Immature natural killer cell (primary cell): ENCODE measurements around the gene SHMT1. TPM values are rescaled to one million over a fixed set of nuclear protein-coding genes. Genes with fewer than 3 reads are reported as not detected.
"Not testable (repeated sequence)": the region's sequence is repeated elsewhere in the genome, so short reads cannot be mapped to it uniquely, and the experiment has no call there.

Source experiments
- DNase-seq, 3 donors: peaks; one replicate each; pipeline ENCODE4 v3.0.0; 2022; ENCODE audit warnings: mixed read lengths in 1 of 3
- H3K27ac Mint-ChIP-seq, 6 donors: one replicate each; pipeline ENCODE4 v1.8.0; 2020; ENCODE audit warnings: mixed read lengths in 6 of 6, mild to moderate bottlenecking in 5 of 6, inconsistent platforms in 4 of 6, moderate library complexity in 3 of 6
- H3K27me3 Mint-ChIP-seq, 3 donors: one replicate each; pipeline ENCODE4 v1.8.0; 2020 to 2021; ENCODE audit warnings: low read depth in 3 of 3, mild to moderate bottlenecking in 3 of 3, mixed read lengths in 3 of 3, moderate library complexity in 3 of 3, inconsistent platforms in 1 of 3
- H3K36me3 Mint-ChIP-seq, 3 donors: one replicate each; pipeline ENCODE4 v1.8.0; 2020; ENCODE audit warnings: mixed read lengths in 3 of 3, inconsistent platforms in 2 of 3, mild to moderate bottlenecking in 2 of 3
- H3K4me1 Mint-ChIP-seq, 2 donors: one replicate each; pipeline ENCODE4 v1.8.0; 2020; ENCODE audit warnings: inconsistent platforms in 2 of 2, mild to moderate bottlenecking in 2 of 2, mixed read lengths in 2 of 2, moderate library complexity in 1 of 2
- H3K4me3 Mint-ChIP-seq, 5 donors: one replicate each; pipeline ENCODE4 v1.8.0; 2020; ENCODE audit warnings: mild to moderate bottlenecking in 5 of 5, mixed read lengths in 5 of 5, inconsistent platforms in 3 of 5, moderate library complexity in 3 of 5
- H3K9me3 Mint-ChIP-seq, 6 donors: one replicate each; pipeline ENCODE4 v1.8.0; 2020; ENCODE audit warnings: mild to moderate bottlenecking in 6 of 6, mixed read lengths in 6 of 6, inconsistent platforms in 4 of 6, moderate library complexity in 3 of 6
- polyA plus RNA-seq, 3 donors: library from polyadenylated mRNA; unstranded; fragments of 300-500 nt; fragmentation: Illumina TruSeq; gene quantifications; one replicate each; pipeline ENCODE4 v1.2.3, GENCODE V29; 2021

Gene SHMT1
- polyA plus RNA-seq, 3 donors from 2014 or later, result 16.0 to 38.8 (median 29.1) TPM

DNA sequence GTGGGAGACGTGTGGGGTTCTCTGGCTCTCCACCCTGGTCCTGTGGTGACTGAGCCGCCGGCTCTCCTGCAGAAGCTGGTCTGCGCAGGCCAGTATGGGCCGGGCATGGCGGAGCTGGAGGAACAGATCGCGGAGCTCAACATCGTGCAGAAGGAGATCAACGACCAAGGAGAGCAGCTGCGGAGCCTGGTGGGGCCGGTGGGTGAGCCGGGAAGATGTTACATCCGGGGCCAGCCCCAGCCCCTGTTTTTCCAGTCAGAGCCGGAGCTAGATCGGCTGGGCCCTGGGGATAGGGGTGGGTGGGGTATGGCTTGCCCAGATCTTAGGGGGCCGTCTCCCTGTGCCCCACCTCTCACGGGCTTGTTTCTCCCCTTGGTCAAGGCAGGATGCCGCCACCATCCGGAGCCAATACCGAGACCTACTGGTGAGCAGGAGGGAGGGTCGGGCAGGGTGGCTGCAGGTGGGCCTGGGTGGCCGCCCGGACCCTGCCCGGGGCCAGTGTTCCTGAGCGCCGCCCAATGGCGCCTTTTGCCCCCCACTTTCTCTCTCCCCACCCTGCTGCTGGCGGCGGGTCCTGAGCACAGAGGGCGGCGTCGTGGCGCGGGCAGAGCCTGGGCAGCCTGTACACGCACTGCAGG, 19.2 kb upstream of the SHMT1 start:
- Mint-ChIP-seq H3K4me1 (peaks cover 0 to 3% of the 10 kb centered on the region in 2 donors), H3K27me3 (peaks cover 0 to 3% (median 3%) of the 10 kb centered on the region in 3 donors), H3K36me3 (no peaks in the 10 kb centered on the region), H3K4me3 (no peak overlapping the region), H3K9me3 (no peaks in the 10 kb centered on the region), H3K27ac (no peak overlapping the region)
- no peak for DNase-seq

DNA sequence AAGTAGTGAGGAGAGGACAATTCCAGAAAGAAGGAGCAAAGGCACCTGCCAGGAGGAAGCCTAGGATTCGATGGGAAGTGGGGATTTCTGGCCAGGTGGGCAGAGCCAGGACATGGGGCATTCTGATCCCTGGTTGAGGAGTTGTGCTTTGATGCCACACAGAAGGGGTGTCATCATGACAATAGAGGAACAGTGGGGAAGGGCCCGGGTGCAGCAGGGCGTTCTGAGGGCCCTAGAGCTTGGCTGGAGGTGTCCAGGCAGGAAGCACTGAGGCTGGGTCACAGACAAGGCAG, 18.5 kb upstream of the SHMT1 start:
- Mint-ChIP-seq H3K27me3 (peaks cover 0 to 3% (median 3%) of the 10 kb centered on the region in 3 donors), H3K27ac (peak overlapping the region in 1 of 6 donors; percentile 25), H3K9me3 (no peaks in the 10 kb centered on the region), H3K4me3 (peak overlapping the region in 1 of 5 donors; percentile 53), H3K36me3 (no peaks in the 10 kb centered on the region), H3K4me1 (peaks cover 0 to 3% of the 10 kb centered on the region in 2 donors)
- DNase-seq, result no peak

DNA sequence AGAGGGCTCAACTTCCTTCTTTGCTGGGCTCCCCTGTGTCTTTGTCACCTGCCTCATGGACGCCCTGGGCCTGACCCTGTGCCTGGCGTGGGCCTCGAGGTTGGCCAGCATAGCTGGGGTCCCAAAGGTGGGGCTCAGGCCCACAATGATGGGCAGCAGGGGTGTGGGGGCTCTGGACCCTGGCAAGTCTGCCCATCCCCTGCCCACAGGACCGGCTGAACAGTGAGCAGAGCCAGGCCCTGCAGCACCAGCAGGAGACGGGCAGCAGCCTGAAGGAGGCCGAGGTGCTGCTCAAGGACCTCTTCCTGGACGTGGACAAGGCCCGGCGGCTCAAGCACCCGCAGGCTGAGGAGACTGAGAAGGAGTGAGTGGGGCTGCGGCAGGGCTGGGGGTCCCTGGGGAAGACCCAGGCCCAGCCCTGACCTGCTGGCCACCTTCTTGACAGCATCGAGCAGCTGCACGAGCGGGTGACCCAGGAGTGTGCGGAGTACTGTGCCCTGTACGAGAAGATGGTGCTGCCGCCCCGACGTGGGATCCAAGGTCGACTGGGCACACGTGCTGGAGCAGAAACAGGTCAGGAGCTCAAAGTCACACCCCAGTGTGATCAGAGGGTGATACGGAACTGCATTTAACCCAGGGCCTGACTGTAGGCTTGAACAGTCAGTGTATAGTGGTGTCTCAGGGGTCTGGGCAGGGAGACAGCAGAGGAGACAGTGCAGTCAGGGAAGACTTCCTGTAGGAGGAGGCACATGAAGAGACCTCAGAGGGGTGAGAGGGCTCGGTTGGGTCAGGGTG, 18.0 kb upstream of the SHMT1 start:
- Mint-ChIP-seq H3K9me3 (no peaks in the 10 kb centered on the region), H3K4me1 (peaks cover 0 to 3% of the 10 kb centered on the region in 2 donors), H3K36me3 (no peaks in the 10 kb centered on the region), H3K27ac (peak overlapping the region in 1 of 6 donors; percentile 25), H3K4me3 (no peak overlapping the region), H3K27me3 (peaks cover 0 to 3% (median 3%) of the 10 kb centered on the region in 3 donors)
- DNase-seq, result no peak

DNA sequence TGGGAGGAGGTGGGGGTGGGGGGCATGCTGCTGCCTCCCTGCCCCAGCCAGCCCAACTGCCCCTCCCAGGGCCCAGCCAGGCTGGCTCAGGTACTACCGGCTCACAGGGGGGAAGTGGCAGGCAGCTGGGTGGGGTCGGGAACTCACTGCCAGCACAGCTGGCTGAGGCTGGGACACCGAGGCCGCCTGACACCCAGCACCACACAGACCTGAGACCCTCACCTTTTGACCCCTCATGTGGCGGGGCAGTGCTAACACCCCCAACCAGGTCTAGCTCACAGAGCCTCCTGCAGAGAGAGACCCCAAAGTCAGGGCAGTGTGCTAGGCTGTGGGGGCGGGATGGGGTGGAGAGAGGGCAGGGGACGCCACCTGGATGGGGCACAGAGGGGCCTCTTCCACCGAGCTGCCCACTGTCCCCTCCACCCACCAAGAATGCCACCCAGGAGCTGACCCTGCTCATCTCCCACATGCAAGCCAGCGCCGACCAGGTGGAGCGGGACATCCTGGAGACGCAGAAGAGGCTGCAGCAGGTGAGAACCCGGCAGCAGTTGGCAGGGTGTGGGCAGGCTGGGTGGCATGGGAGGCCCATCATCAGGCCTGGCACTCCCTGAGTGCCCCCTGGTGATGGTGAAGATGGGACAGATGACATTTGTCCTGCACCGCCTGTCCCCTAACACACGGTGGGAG, 17.3 kb upstream of the SHMT1 start:
- no peak for DNase-seq

DNA sequence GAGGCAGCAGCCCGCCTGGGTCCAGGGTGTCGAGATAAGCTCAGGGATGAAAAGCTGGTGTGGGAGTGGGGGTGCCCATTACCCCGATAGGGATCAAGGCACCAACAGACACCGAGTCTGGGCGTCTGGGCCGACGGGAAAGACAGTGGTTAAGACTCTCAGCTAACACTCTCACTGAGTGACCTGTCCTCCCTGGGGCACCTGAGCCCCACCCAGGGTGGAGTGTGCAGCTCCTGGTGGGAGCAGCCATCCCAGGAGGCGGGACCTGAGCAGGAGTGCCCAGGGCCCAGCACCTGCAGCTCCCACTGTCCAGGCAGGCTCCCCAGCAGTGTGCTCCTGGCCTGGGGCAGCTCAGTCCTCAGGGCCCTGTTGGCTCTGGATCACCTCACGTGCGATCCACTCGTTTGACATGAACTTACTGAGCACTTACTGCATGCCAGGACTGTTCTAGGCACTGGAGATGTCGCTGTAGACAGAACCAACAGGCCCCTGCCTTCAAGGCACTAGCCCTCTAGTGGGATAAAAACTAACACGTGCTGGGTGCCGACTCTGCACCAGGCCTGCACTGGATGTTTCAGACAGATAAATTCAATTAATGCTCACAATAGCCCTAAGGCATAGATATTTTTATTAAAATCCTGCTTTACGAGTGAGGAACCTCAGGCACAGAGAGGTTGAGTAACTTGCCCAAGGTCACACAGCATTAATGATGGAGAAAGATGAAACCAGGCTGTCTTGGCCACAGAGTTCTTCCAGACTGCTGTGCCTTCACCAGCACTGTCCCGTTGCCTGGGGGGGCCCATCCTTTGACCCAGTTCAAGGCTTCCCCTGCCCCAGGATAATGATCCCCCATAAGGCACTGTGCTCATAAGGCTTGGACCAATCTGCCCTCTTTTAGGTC, 16.1 kb upstream of the SHMT1 start:
- Mint-ChIP-seq H3K4me3 (no peak overlapping the region), H3K27me3 (peaks cover 0 to 3% (median 3%) of the 10 kb centered on the region in 3 donors), H3K4me1 (peaks cover 0 to 3% of the 10 kb centered on the region in 2 donors), H3K27ac (no peak overlapping the region), H3K36me3 (no peaks in the 10 kb centered on the region), H3K9me3 (no peaks in the 10 kb centered on the region)
- DNase-seq, result no peak

More for the DNA sequence above, 17.3 kb upstream of the SHMT1 start:
- no peaks in the 10 kb centered on the region for H3K9me3 Mint-ChIP-seq
- H3K27me3 Mint-ChIP-seq, result peaks cover 0 to 3% (median 3%) of the 10 kb centered on the region in 3 donors
- H3K4me1 Mint-ChIP-seq, result peaks cover 0 to 3% of the 10 kb centered on the region in 2 donors
- no peaks in the 10 kb centered on the region for H3K36me3 Mint-ChIP-seq
- H3K4me3 Mint-ChIP-seq, result no peak overlapping the region
- no peak overlapping the region for H3K27ac Mint-ChIP-seq

DNA sequence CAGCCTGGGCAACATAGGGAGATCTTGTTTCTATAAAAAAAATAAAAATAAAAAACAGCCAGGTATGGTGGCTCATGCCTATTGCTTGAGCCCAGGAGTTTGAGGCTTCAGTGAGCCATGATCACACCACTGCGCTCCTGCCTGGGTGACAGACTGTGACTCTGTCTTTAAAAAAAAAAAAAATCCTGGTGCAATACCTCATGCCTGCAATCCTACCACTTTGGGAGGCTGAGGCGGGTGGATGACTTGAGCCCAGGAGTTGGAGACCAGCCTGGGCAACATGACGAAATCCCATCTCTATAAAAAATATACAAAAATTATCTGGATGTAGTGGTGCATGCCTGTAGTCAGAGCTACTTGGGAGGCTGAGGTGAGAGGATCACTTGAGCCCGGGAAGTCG, 15.3 kb upstream of the SHMT1 start:
- not testable (repeated sequence) for H3K4me1 Mint-ChIP-seq, H3K36me3 Mint-ChIP-seq, H3K27ac Mint-ChIP-seq, H3K4me3 Mint-ChIP-seq, H3K27me3 Mint-ChIP-seq, H3K9me3 Mint-ChIP-seq, DNase-seq

DNA sequence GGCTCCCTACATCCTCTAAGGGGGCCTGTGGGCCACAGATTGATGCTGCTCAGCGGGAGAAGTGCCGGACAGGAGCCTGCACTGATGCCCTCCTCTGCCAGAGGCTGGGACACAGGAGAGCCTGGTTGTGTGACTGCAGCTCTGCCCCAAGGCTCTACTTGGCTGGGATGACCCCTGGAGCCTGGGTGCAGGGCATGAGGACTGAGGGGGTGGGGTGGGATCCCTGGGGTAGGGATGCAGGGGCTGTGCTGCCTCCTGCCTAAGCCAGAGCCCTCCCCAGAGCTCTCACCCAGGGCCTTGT, 14.8 kb upstream of the SHMT1 start:
- Mint-ChIP-seq H3K9me3 (no peaks in the 10 kb centered on the region), H3K36me3 (no peaks in the 10 kb centered on the region), H3K4me3 (no peak overlapping the region), H3K27me3 (peaks cover 0 to 3% (median 3%) of the 10 kb centered on the region in 3 donors), H3K27ac (no peak overlapping the region), H3K4me1 (peaks cover 0 to 3% of the 10 kb centered on the region in 2 donors)
- no peak for DNase-seq

DNA sequence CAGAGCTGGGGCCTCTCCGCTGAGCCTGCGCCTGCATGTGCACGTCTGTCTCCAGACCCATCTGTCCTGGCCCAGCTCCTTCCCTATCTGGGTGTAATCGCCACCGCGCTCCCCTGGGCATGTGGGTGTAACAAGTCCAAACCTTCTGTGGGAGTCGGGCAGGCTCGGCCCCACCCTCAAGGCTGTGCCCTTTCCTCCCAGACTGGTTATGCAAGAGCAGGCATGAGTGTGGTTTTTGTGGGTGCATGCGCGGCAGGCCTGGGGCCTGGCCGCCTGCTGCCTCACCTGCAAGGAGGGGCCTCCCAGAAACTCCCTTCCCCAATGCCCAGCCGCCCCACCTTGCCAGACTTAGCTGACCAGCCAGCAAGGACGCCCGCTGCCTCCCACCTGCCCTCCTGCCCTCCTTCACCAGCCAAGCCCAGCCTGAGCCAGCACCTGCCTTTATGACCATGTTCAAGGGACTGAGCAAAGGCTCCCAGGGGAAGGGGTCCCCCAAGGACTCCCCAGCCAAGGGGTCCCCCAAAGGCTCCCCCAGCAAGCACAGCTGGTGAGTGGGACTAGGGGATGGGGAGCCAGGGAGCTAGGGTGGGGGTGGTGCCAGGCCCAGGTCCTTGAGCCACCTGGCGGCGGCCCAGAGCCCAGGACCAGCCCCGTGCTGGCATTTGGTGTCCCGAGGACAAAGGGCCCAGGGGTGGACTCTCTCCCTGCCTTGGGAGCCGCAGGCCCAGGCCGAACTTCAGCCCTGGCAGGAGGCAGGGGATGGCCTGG, 14.3 kb upstream of the SHMT1 start, which contains the start of gene EVPLL:
EVPLL (plus strand) TSS at position 342 of the 768 bp plus-strand sequence. CDS start 3,160 bp downstream, outside the sequence.
- Mint-ChIP-seq H3K27ac (no peak within 1 kb of the TSS), H3K27me3 (peaks cover under 1 to 3% (median 3%) of the 10 kb centered on the region in 3 donors), H3K9me3 (no peaks in the 10 kb centered on the region), H3K36me3 (no peaks in the 10 kb centered on the region), H3K4me3 (no peak within 1 kb of the TSS), H3K4me1 (peaks cover 0 to 3% of the 10 kb centered on the region in 2 donors)
- DNase-seq, result no peak

DNA sequence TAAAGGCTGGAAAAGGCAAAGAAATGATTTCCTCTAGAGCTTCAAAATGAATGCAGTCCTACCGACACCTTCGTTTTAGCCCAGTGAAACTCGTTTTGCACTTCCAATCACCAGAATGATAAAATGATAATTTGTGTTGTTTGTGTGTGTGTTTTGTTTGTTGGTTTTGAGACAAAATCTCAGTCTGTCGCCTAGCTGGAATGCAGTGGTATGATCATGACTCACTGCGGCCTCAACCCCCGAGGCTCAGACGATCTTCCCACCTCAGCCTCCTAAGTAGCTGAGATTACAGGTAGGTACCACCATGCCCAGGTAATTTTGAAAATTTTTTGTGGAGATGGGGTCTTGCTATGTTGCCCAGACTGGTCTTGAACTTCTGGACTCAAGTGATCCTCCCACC, 10.9 kb upstream of the SHMT1 start:
- Mint-ChIP-seq H3K27ac (no peak overlapping the region), H3K9me3 (no peaks in the 10 kb centered on the region), H3K4me3 (no peak overlapping the region)

DNA sequence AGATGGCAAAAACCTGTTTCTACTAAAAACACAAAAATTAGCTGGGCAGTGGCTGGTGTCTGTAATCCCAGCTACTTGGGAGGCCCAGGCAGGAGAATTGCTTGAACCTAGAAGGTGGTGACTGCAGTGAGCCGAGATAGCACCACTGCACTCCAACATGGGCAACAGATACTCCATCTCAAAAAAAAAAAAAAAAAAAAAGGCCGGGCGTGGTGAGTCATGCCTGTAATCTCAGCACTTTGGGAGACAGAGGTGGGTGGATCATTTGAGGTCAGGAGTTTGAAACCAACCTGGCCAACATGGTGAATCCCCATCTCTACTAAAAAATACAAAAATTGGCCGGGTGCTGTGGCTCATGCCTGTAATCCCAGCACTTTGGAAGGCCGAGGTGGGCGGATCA, 9.8 kb upstream of the SHMT1 start:
- H3K4me3 Mint-ChIP-seq, DNase-seq: not testable (repeated sequence)

More for the DNA sequence above, 10.9 kb upstream of the SHMT1 start:
- no peaks in the 10 kb centered on the region for H3K36me3 Mint-ChIP-seq
- peaks cover 0 to 8% (median 7%) of the 10 kb centered on the region in 3 donors for H3K27me3 Mint-ChIP-seq
- H3K4me1 Mint-ChIP-seq, result no peaks in the 10 kb centered on the region
- no peak for DNase-seq

DNA sequence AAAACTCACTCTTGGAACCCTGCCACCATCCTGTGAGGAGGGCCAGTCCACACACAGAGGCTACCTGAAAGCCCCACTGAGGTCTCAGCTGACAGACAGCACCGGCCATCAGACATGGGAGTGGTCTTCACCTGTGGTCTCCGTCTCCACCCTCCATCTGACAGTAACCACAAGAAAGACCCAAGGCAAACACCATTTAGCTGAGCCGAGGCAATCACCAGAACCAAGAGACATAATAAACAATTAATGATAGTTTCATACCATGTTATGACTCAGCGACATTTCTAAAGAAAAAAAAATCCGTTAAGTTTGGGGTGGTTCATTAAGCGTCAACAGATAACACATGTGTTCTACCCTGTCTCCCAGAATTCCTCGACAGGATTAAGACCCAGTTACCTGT, 8.1 kb upstream of the SHMT1 start:
- no peak for DNase-seq
- Mint-ChIP-seq H3K4me1 (no peaks in the 10 kb centered on the region), H3K36me3 (peaks cover 0 to 3% (median 0%) of the 10 kb centered on the region in 3 donors), H3K27ac (no peak overlapping the region), H3K4me3 (no peak overlapping the region), H3K27me3 (peaks cover 0 to 9% (median 9%) of the 10 kb centered on the region in 3 donors), H3K9me3 (no peaks in the 10 kb centered on the region)

More for the DNA sequence above, 9.8 kb upstream of the SHMT1 start:
- H3K36me3 Mint-ChIP-seq, H3K9me3 Mint-ChIP-seq, H3K27me3 Mint-ChIP-seq, H3K27ac Mint-ChIP-seq, H3K4me1 Mint-ChIP-seq: not testable (repeated sequence)

DNA sequence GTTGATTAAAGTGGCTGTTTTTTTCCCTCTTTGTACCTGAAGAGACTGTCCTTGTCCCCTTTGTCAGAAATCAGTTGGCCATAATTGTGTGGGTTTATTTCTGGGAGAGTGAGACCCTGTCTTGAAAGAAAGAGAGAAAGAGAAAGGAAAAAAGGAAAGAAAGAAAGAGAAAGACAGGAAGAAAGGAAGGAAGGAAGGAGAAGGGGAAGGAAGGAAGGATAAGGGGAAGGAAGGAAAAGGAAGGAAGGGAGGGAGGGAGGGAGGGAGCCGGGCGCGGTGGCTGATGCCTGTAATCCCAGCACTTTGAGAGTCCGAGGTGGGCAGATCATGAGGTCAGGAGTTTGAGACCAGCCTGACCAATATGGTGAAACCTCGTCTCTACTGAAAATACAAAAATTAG, 7.4 kb upstream of the SHMT1 start:
- Mint-ChIP-seq H3K9me3 (no peaks in the 10 kb centered on the region), H3K27ac (no peak overlapping the region), H3K4me3 (no peak overlapping the region), H3K4me1 (no peaks in the 10 kb centered on the region), H3K36me3 (peaks cover 0 to 3% (median 0%) of the 10 kb centered on the region in 3 donors), H3K27me3 (peaks cover 0 to 9% (median 9%) of the 10 kb centered on the region in 3 donors)
- DNase-seq, result no peak

DNA sequence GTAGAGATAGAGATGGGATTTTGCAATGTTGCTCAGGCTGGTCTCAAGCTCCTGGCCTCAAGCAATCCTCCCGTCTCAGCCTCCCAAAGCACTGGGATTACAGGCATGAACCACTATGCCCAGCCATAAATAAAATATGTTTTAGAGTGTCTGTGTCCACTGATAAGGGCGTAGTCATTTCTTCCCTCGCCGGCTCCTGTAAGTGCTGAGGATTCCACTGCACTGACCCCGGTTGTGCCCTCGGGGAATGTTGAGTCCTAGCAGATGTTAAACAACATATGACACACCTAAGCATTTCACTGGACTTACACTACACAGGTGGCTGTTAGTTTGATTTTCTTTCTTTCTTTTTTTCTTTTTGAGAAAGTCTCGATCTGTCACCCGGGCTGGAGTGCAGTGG, 5.6 kb upstream of the SHMT1 start:
- peaks cover 0 to 3% (median 0%) of the 10 kb centered on the region in 3 donors for H3K36me3 Mint-ChIP-seq
- H3K4me3 Mint-ChIP-seq, result no peak overlapping the region
- H3K4me1 Mint-ChIP-seq, result no peaks in the 10 kb centered on the region
- no peak overlapping the region for H3K27ac Mint-ChIP-seq
- DNase-seq, result no peak
- H3K9me3 Mint-ChIP-seq, result no peaks in the 10 kb centered on the region
- peaks cover 0 to 9% (median 9%) of the 10 kb centered on the region in 3 donors for H3K27me3 Mint-ChIP-seq
